ENCODE measurements around the gene CEP164.
"Not testable (repeated sequence)": the region's sequence is repeated elsewhere in the genome, so short reads cannot be mapped to it uniquely, and the experiment has no call there.

CEP164 gene

DNA sequence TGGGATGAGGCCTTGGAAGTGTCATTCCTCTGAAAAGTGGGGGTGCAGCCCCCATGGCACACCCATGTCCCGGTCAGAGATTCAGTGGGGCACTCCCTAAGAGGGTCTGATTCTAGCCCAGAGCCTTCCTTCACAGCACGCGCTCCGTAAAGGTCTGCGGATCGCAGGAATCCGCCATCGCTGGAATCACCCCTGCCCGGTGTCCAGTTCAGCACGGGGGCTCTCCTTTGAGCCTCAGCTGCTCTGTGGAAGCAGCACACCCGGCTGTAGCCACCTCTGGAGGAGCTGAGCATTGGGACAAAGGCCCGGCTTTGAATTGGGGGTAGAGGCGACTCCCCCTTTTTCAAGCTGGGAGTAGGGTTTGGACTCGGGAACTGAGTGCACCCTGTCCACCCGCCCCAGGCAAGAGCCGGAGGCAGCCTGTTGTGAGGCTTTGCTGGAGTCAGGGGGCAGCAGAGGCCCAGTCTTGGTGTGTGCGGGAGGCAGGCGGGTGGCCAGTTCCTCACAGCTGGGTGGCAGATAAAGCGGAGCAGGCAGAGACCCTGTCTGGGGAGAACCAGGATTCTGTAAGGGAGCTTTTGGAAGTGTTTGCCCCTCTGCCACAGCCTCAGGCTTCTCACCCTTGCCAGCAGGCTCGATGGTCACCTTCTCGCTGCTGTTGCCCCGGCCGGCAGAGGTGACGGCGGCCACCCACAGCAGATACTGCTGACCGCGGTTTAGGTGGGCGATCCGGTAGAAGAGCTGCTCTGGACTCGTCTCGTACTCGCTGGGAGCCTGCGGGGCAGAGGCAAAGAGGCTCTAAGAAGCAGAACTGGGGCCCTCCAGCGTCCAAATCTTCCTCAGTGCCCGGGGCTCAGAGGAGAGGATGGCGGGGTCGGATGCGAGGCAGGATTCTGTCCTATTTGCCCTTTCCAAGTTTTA lies 115.9 kb downstream of the CEP164 start:
- DNase-seq, result no peak

DNA sequence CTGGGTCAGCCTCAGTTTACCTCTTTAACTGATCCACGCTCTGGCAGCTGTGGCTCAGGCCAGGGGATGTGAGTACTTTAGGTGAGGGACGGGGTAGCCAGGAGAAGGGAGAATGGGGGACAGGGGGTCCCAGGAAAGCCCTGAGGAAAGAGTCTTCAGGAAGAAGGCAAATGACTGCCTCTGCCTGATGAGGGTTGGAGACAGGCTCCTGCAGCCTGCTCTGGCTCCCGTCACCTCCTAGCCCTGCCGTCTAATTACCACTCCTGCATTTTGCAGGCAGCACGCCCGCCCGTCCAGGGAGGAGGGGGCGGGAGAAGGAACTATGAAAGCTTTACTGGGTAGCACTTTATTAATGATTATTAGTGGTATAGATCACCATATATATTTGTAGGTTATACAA lies 116.6 kb downstream of the CEP164 start:
- no peak for DNase-seq

DNA sequence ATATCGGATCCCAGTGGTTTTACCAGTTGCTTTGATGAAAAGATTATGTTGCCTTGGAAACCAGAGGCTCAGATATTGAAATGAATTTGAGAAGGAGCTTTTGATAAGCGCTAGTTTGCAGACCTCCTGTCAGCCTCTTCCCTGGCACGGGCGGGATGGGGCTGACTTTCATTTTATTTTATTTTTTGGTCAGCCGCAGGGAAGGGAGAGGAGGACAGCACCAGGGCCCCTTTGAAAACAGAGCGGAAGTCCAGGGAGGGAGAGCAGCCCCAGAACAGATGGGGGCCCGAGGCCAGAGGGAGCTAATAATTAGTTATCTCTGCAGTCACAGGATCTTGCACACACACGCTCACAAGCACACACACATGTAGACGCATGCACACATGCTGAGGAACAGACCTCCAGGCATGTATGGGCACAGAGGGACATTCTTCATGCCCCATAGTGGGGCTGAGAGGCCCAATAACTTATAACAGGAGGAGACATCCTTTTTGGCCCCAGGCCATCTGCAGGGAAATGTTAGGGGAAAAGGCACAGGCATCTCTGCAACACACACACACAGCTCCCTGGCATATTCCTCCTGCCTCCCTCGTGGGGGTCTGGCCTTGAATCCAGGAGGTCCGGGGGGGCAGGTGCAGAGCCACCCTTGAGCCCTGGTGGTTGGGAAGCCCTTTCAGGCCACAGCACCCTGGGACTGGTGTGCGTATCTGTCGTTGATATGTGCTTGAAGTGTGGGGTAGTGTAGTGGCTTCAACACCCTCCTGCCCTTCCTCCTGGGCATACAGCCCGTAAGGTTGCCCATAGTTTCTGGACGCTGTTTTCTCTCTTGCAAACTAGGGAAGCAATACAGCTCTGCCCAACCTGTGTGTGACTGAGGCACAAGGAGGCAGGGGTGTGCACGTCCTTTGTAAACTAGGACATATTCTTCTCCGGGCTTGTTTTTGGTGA lies 117.3 kb downstream of the CEP164 start:
- no peak for DNase-seq

DNA sequence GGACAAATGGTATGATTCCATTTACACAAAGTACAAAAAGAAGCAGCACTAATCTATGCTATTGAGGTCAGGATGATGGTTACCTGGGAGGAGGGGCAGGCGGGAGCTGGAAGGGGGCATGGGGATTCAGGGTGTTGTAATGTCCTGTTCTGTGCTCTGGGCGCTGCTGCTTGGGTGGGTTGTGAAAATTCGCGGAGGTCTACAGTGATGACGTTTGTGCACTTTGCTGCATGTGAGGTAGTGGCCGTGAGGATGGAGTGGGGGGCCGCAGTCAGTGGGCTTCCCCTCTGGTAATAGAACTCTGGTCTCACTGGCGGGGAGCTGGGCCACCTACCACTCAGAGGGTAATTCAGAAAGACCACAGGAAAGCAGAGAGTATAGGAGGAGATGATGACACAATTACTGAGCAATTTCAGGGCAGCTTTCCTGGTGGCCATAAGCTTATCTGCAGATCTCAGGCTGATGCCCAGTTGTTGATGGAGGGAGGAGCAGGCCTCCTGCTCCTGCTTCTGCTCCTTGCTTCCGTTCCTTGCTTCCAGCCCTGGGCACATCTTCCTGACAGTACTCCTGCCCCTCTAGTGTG lies 121.5 kb downstream of the CEP164 start:
- no peak for DNase-seq

DNA sequence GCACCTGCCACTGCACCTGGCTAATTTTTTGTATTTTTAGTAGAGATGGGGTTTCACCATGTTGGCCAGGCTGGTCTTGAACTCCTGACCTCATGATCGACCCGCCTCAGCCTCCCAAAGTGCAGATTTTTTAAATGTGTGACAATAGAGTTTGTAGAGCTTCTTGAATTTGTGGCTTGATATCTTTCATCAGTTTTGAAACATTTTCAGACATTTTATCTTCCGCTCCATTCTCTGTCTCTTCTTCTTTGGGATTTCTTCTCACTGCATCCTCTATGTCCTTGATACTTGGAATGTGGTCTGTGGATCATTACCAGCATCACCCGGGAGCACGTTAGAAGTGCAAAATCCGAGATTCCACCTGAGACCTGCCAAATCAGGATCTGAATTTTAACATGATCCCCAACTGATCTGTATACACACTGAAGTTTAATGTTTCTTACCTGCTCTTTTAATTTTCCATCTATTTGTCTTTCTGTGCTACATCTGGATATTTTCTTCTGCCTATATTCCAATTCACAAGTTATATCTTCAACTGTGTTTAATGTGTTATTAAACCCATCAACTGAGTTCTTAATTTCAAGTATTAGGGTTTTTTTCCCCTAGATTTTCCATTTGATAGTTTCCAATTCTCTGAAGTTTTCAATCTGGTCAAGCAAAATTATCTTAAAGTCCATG lies 126.4 kb downstream of the CEP164 start:
- DNase-seq, result no peak

DNA sequence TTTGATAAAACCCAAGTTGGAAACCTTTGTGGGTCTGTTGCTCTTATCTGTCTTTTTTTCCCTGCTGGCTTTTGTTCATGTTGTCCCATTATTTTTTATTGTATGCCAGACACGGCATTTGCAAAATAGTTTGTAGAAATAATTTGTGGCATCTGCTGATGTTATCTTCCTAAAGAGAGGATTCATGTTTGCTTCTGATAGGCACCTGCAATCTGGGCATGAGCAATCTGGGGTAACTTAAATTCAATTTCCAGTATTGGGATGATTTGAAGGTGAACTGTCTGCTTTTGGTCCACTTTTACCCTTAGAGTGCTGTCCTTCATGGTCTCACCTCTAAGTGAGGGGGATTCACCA lies 126.9 kb downstream of the CEP164 start:
- DNase-seq, result no peak

DNA sequence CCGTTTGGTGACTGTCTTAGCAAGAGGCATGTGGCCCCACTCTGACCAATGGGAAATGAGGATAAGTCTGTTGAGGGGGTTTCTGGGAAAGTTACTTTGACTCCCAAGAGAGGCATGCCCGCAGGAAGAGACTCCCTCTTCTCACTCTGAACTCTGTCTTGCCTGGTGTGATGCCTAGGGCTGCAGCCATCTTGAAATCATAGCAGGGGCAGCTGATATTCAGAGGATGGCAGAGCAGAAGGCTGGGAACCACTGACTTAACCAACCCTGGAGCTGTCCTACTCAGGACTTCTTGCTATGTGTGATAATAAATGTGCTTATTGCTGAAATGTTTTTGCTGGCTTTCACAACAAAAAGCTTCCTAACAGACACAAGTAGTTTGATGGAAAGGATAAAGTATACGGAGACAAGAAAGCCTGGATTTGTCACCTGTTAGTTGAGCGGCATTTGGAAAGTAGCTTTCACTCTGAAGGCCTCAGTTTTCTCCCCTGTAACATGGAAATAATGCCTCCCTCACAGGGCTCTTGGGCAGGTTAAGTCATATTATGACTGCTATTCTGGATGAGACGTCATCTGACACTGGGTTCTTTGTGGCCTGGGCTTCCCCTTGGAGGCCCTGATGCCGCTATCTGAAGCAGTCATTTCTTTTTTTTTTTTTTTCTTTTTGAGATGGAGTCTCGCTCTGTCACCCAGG lies 128.5 kb downstream of the CEP164 start:
- DNase-seq, result no peak

DNA sequence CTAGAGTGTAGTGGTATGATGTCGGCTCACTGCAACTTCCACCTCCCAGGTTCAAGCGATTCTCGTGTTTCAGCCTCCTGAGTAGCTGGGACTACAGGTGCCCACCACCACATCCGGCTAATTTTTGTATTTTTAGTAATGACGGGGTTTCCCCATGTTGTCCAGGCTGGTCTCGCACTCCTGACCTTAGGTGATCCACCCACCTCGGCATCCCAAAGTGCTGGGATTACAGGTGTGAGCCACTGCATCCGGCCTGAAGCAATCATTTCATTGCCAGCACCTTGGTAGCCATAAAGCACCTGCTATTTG lies 129.0 kb downstream of the CEP164 start:
- DNase-seq, result not testable (repeated sequence)

DNA sequence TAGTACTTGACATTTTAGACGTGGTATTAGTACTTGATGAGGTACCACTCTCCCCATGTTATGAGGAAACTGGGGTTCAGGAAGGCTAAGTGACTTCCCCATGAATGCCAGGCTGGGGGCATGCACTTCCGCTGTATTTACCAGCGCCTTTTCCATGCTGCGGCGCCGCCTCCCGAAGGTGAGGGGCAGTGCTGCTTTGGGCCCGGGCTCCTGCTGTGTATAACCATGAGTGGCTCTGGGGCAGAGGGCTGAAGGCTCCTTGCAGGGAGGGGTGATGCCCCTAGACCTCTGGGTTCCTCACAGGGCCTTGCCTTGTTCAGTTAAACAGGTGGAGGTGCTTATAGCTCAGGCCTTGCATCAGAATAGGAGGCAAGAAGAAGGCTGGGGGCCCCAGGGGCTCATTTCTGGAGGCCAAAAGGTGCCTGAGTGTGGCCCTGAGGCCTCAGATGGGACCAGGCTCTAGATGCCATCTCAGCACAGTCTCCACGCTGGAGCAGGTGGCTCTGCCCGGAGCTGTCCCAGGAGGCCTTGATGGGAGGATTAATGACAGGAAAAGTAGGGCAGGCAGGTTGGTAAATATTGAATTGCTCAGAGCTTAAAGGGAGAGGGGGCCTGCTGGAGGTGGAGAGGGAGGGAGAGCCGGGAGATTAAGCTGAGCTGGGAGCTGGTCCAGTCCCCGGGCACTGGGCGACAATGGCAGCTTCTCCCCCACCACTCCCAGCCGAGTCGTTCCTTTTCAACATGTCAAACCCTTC lies 129.6 kb downstream of the CEP164 start:
- DNase-seq, result no peak

DNA sequence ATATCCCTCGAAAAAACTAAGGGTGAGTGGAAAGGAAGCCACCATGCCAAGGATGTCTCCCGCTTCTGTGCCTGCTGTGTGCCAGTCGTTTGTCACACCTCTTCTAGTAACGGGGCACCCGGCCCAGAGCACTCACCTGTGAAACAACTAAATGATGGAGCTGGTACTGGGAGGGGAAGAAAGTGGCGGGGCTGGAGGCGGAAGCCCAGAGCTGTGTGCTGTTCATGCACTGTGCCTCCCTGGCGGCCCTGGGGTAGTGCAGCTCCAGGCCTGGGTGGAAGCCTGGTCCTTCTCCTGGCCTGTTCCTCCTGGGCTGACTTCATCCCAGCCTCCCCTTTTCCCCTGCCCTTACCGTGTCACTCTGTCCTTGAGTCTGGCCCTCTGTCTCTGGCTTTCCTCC lies 130.2 kb downstream of the CEP164 start:
- no peak for DNase-seq

DNA sequence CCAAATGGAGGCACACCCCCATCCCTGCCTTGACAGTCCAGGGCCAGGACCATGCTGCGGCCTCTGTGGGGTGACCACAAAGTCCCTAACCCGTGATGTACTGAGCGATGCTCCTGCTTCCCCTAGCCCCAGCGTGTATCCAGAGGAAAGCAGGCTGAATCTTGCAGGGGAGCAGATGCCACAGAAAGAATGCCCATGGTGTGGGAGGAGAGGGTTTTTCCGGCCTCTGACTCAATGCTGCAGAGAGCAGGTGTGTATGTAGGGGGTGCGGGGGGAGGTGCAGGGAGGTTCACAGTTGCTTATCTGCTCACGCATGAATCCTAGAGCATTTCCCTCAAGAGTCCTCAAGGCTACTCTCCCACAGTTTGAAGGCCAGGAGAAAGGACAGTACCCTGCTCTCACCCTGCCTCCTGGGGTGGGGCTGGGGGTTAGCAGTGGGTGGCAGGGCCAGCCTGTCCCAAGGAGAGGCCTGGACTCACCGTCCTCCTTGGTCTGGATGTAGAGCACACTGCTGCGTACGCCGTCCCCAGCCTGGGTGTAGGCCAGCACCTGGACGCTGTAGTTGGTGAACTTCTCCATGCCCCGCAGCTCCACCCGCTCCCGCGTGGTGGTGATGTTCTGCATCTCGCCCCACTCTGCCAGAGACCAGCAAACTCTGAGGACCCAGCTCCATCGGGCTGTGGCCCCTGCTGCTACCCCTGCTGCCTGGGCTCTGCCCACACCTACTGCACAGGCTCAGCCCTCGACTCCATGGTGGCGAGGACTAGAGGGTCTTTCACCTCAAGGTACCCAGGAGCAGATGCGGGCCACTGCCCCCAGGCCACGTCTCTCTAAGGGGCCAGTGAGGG lies 130.8 kb downstream of the CEP164 start:
- DNase-seq, result no peak

DNA sequence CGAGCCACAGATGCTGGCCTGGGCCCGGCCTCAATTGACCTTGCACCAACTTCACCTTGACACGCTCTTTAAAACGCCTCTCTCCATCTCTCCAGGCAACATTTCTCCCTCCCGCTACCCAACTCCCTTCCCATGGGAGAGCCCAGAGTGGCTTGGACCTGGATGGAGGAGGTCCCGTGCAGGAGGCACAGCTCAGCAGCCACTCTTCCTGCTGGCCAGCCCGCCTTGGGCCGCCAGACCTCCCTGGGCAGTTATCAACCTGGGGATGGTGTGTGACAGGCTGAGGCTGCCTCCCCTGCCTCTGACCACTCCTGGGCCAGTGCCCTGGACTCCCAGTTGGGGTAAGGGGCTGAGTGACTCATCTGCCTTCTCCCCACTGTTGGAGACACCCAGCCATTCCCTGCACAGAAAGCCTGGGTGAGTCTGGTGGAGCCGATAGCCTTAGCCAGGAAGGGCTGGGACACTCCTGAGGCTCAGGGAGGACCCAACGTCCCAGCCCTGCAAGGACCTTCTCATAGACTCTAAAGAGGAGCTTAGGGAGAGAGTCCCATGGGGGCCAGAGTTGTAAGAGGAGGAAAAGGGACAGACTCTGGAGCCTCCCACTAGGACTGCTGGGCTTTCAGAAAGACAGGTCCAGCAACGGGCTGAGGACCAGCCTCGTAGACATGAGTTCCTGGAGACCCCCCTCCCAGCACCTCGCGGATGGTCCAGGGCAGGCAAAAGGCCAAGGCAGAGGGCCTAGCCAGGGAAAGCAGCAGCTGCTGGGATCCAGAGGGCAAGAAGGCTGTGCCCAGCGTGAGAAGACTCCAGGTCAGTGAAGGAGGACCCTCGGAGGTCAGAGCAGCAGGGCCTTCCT lies 131.7 kb downstream of the CEP164 start:
- DNase-seq, result no peak

DNA sequence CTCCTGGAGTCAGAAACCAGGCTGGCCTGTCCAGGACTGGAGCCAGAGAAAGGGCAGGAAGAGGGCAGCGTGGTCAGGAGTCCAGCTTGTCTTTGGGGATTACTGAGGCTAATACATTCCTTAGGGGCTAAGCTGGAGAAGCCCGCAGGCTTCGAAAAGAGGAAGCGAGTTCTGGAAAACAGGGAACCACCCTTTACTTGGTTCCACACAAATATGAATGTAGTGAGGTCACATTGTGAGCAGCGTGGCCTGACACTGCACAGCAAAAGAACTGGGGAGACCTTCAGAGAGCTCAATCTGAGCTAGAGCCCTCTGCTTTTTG lies 132.3 kb downstream of the CEP164 start:
- DNase-seq, result no peak

DNA sequence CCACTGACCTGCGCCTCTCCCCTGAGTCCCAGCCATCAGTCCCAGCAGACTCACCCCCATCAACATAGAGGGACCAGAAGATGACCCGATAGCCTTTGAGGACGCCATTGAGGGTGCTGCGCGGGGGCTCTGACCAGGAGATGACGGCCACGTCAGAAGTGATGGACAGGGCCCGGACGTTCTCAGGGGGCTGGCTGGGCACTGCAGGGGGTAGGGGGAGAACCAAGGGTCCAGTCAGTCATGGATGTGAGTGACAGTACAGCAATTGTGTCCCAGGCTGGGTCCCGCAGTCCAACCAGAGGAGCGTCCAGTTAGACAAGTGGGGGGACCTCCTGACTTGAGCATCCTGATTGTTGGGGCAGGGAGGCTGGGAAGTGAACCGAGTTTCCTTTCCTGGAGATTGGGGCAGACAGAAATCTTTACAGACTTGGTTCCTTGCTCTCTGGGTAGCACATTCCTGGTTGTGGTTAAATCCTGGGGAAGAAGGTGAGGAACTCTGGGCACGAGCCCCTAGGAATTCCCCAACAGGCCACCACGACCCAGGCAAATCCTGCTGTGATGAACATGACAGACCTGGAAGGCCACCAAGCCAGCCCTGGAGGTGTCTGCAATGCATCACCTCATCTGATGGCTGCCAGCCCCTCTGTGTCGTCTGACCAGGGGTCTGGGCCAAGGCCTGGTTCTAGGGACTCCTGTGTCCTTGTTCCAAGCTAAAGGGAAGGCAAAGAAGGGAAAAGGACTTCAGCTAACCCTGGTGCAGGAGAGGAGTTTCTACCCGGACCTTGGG lies 133.9 kb downstream of the CEP164 start:
- no peak for DNase-seq

DNA sequence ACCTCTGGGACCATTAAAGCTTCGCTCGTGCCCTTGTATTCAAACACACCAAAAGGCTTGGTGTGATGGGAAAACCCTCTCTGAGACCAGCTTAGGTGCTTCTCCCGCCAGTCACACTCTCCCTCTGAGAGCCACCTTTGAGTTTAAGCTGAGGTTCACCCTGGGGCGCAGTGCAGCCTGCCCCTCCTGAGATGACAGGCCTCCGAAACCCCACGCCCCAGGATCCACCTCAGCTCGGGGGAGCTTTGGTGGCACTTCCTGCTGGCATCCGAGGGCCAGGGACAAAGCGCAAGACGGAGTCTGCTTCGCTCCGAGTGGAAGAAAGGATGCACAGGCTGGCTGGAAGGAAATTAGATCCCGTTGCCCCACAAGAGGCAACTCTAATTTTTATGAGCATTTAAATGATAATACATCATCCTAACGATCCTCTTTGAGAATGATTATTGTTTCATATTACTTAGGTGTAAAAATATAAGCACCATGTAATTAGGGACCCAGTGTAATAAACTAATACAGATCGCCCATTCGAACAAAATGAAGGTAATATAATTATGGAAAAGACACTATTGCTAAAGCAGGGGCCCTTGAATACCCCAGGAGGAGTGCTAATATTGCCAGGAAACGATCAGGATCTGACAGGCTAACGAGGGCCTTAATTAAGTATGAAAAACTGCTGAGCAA lies 134.7 kb downstream of the CEP164 start:
- no peak for DNase-seq

DNA sequence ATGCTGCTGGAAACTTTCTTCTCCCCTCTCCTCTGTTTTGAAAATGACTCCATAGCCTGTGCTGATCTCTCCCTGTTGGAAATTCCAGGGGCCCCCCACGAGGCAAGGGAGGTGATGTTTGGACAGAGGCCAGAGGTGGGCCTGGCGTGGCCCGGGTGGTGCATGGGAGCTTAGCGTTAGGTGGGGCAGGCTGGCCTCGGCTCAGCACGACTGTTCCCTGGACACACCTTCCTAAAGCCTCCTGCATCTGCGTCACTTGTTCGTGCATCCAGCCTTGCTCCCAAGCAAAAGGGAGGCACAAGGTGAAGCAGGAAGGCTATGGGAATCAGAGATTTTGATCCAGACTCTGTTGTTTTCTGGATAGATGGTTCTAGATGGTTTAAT lies 135.2 kb downstream of the CEP164 start:
- DNase-seq, result no peak
